NCI-H146 (cell line): ENCODE results near the gene AFDN.
"Not testable (repeated sequence)": the region's sequence is repeated elsewhere in the genome, so short reads cannot be mapped to it uniquely, and the experiment has no call there.

Experiments used
- DNase-seq: peaks from one replicate; lab custom pipeline; 2025; lab: John Stamatoyannopoulos, UW

The AFDN gene

GRCh38 chr6:167998215-167998614 is 171.5 kb downstream of the AFDN start:
- no peak for DNase-seq

GRCh38 chr6:168000198-168001028 is 173.7 kb downstream of the AFDN start:
- no peak for DNase-seq

GRCh38 chr6:168001029-168001332 is 174.3 kb downstream of the AFDN start:
- DNase-seq, result no peak

DNA sequence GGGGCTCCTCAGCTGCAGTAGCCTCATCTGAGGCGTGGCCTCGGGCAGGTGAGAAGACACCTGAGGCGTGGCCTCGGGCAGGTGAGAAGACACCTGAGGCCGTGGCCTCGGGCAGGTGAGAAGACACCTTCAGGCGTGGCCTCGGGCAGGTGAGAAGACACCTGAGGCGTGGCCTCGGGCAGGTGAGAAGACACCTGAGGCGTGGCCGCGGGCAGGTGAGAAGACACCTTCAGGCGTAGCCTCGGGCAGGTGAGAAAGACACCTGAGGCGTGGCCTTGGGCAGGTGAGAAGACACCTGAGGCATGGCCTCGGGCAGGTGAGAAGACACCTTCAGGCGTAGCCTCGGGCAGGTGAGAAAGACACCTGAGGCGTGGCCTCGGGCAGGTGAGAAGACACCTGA is 174.8 kb downstream of the AFDN start:
- DNase-seq, result not testable (repeated sequence)

GRCh38 chr6:168002804-168003203 is 176.1 kb downstream of the AFDN start:
- no peak for DNase-seq

GRCh38 chr6:168004023-168004422 is 177.3 kb downstream of the AFDN start:
- no peak for DNase-seq

DNA sequence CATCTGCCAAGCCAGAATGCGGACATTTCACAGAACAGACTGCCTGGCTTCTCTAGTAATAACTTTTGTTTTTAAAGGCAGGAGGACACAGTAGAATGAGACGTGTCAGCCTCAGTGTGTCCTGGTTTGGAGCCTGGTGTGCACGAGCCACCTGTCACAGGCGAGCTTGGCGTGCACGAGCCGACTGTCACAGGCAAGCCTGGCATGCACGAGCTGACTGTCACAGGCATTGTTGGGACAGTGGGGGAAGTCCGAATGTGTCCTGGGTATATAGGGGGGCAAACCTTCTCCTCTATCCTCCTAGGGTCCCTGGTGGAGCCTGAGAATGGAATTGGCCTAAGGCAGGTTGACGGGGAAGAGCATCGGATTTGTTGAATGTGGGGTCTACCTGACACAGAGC is 178.2 kb downstream of the AFDN start:
- no peak for DNase-seq

GRCh38 chr6:168005796-168006195 is 179.1 kb downstream of the AFDN start:
- no peak for DNase-seq

GRCh38 chr6:168007592-168008338 is 181.1 kb downstream of the AFDN start:
- DNase-seq, result no peak

GRCh38 chr6:168009331-168009730 is 182.6 kb downstream of the AFDN start:
- DNase-seq, result no peak

- DNase-seq, result no peak
These were observed 184.6 kb downstream of the AFDN start for GRCh38 chr6:168011291-168011690.

DNA sequence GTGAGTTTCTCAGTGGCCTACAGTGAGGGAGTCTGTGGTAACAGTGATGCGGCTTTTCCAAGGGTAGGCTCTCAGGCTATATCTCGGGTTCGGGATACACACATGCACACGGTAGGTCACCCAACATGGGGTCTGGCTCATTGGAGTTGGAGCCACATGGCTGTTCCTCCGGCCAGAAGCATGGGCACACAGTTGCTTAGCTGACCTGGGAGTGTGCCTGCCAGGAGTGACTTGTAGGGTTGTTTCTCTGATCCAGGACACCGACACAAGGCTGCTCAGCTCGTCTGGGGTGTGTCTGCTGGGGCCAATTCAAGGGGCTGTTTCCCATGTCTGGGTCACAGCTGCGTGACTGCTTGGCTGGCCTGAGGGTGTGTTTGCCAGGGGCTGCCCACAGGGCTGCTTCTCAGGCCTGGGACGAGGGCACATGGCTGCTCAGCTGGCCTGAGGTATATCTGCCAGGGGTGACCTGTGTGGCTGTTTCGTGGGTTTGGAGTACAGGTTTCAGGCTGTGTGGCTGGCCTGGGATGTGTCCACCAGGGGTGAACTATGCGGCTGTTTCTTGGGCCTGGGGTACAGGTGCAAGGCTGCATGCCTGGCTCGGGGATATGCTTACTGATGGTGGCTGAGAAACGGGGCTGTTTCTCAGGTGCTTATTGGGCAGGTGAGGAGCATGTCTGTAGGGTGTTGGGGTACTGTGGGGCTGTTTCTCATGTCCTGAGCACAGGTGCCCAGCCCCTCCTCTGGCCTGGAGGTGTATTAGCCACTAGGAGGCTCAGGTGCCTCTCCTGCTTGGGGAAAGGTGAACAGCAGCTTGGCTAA is 185.9 kb downstream of the AFDN start:
- no peak for DNase-seq

DNA sequence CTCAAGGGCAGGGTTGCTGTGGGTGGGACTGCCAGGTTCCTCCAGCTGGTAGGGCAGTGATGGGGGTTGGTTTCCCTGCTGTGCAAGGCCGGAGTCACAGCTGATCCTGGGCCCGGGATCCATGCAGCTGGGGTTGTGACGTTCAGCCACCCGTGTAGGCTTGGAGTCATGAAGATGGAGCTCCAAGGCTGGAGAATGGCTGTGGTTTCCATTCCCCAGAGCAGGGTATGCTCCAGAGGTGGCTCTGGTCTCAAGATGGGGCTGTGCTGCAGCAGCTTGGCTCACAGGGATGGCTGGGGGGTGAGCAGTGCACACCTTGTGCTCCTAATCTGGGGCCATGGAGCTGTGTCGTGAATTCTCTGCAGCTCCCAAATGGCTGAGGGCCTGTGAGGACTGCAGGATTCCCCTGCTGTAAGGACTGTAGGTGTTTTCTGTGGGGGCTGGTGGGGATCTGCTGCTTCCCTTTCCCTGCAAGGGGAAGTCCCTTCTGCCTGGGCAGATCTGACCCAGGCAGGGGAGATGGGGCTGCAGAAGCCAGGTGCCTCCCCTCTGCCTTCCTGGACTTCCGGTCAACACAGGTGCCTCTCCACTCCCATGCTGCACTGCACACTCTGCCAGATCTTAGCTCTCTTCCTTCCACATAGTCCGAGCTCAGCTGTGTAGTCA is 186.7 kb downstream of the AFDN start:
- no peak for DNase-seq

DNA sequence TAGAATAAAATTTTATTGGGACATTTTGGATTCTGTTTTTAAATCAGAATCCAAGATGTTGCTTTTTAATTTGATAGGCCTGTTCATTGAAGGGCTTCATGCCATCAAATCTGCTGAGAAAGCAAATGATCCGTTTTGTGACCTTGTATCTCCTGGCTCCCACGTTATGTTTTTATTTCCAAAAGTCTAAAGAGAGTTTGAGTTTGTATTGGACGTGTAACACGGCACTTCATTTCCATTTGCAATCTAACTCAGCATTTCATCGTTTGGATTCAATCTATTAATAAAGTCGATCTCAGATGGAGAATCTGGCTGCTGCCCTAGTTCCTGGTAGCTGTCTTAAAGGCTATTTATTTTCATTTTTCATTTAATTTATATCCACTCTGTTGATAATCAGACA is 187.7 kb downstream of the AFDN start:
- DNase-seq, result no peak

GRCh38 chr6:168015009-168015408 is 188.3 kb downstream of the AFDN start:
- no peak for DNase-seq

DNA sequence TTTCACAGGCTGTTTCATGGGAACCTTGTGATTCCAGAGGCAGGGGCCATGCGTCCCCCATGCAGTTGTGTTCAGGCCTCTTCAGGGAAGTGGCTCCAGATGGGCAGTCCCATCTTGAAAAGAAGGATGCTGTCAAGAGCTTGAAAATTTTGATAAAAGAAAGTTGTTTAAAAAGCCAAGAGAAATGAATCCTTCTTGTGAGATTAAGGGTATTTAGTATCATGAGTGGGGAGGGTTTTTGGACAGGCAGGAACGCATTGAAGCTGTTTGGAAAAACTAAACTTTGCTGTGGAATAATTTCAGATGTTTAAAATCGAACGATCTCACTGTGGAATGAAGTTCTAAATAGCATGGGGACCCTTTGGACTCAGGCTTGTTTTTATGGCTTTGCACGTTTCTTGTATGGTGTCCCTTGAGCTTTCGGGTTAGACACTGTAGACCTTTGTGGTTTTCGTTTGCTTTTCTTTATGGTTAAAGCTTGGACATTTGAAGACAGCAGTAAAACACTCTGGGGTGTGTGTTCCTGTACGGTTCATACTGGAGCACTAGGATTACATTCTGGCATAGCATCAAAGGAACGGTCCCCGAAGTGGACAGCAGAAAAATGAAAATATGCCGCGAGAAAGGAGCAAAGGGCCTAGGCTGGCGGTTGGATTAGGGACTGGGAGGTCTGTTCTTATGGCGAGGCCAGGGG is 188.9 kb downstream of the AFDN start:
- no peak for DNase-seq

GRCh38 chr6:168016176-168016620 is 189.5 kb downstream of the AFDN start:
- no peak for DNase-seq

GRCh38 chr6:168016721-168017525 is 190.2 kb downstream of the AFDN start:
- no peak for DNase-seq

- DNase-seq, result no peak
These were observed 190.9 kb downstream of the AFDN start for GRCh38 chr6:168017629-168018028.

GRCh38 chr6:168018664-168019063 is 192.0 kb downstream of the AFDN start:
- no peak for DNase-seq

DNA sequence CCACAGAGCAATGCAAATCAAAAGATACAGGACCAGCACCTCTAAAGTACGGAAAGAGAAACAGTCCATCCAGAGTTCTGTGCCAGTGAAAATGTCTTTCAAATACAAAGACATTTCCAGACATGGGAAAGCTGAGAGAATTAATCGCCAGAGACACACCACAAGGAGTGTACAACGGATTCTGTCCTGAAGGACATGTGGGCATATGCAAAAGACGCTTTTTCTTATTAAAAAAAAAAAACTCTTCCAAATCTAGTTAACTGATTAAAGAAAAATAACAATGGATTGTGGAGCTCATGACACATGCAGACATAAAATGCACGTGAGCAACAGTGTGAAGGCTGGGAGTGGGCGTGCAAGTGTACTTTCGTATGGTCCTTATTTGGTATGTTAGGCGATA is 193.5 kb downstream of the AFDN start:
- DNase-seq, result no peak
